Kidney epithelial cell (primary cell): ENCODE measurements around the gene LARGE1. TPM values are rescaled to one million over a fixed set of nuclear protein-coding genes. Genes with fewer than 3 reads are reported as not detected.

Source experiments
- DNase-seq: peaks from one replicate; pipeline ENCODE4 v3.0.0-alpha.2; 2010; ENCODE audit warnings: low read depth
- H3K27me3 ChIP-seq: 2 replicates; pipeline ENCODE4 v1.6.0; 2011; ENCODE audit warnings: low read length; ENCODE audit not compliant: control insufficient read depth, insufficient read depth
- H3K36me3 ChIP-seq: 2 replicates; pipeline ENCODE4 v1.5.1; 2011; ENCODE audit warnings: low read length; ENCODE audit not compliant: control insufficient read depth, insufficient read depth
- H3K4me3 ChIP-seq: 2 replicates; pipeline ENCODE4 v1.5.1; 2011; ENCODE audit warnings: low read depth, mild to moderate bottlenecking, control low read depth, low read length
- total RNA-seq: library from RNA; depleted of rRNA; stranded (reverse); fragments of >200 nt; gene quantifications from 2 replicates; pipeline ENCODE4 v1.2.3, GENCODE V29; 2015
- TF ChIP-seq, protein P1 (sequence below): IDR thresholded peaks from 2 replicates; pipeline ENCODE4 v1.5.1; 2011; ENCODE audit warnings: mild to moderate bottlenecking, moderate library complexity, low read length, control low read depth, inconsistent platforms; ENCODE audit not compliant: insufficient read depth, poor library complexity, severe bottlenecking

LARGE1 gene
- total RNA-seq, 1 donor from 2014 or later, result 17.8 TPM

DNA sequence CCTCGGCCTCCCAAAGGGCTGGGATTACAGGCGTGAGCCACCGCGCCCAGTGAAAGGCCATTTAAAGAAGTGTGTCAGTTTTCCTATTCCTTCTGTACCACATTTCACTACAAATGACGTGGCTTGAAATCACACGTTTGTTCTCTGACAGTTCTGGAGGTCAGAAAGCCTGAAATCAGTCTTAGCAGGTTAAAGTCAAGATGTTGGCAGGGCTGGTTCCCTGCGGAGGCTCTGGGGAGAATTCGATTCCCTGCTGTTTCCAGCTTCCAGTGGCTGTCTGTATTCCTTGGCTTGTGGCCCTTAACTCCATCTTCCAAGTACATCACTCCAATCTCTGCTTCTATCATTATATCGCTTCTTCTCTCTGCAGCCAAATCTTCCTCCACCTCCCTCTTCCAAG, 383.2 kb downstream of the LARGE1 start:
- no peaks in the 10 kb centered on the region for H3K36me3 ChIP-seq
- DNase-seq, result no peak
- no peaks in the 10 kb centered on the region for H3K27me3 ChIP-seq
- no peak overlapping the region for H3K4me3 ChIP-seq
- TF ChIP-seq, protein P1, sequence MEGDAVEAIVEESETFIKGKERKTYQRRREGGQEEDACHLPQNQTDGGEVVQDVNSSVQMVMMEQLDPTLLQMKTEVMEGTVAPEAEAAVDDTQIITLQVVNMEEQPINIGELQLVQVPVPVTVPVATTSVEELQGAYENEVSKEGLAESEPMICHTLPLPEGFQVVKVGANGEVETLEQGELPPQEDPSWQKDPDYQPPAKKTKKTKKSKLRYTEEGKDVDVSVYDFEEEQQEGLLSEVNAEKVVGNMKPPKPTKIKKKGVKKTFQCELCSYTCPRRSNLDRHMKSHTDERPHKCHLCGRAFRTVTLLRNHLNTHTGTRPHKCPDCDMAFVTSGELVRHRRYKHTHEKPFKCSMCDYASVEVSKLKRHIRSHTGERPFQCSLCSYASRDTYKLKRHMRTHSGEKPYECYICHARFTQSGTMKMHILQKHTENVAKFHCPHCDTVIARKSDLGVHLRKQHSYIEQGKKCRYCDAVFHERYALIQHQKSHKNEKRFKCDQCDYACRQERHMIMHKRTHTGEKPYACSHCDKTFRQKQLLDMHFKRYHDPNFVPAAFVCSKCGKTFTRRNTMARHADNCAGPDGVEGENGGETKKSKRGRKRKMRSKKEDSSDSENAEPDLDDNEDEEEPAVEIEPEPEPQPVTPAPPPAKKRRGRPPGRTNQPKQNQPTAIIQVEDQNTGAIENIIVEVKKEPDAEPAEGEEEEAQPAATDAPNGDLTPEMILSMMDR, result no peak

DNA sequence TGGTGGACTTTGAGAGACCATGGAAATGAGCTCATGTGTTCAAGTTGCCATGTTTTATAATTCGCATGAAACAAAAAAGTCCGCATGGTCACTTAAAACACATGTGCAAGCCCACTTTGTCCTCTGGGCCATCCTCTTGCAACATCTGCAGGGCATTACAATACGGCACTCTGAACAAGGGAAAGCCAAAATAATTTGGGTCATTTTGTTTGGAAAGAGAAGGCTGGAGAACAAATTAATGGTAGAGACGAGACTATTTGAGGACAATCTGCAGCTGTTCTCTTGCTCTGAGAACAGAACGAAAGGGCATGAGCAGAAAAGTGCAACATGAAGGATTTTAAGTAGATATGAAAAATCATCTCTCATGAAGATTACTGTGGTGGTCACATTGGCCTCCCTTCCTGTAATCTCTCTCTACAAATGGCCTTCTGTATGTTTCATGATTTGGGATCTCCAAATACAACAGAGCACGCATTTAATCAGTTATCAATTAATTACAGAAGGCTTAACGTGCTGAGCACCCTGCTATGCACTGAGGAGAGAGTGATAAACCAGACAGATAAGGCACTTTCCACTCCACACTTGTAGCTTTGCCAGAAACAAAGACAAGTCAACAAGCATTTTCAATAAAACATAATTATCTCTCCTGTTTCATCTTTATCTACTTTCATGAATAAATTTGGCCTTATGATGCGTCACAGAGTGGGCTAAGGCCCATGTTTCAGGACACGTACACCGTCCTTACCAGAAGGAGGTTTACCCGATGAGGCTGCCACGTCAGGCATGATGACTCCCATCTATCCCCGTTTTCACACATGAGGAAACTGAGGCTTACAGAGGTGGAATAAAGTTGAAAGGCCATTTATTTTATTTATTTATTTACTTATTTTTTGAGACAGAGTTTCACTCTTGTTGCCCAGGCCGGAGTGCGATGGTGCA, 384.1 kb downstream of the LARGE1 start:
- TF ChIP-seq, protein P1, result no peak
- no peaks in the 10 kb centered on the region for H3K36me3 ChIP-seq
- DNase-seq, result no peak

DNA sequence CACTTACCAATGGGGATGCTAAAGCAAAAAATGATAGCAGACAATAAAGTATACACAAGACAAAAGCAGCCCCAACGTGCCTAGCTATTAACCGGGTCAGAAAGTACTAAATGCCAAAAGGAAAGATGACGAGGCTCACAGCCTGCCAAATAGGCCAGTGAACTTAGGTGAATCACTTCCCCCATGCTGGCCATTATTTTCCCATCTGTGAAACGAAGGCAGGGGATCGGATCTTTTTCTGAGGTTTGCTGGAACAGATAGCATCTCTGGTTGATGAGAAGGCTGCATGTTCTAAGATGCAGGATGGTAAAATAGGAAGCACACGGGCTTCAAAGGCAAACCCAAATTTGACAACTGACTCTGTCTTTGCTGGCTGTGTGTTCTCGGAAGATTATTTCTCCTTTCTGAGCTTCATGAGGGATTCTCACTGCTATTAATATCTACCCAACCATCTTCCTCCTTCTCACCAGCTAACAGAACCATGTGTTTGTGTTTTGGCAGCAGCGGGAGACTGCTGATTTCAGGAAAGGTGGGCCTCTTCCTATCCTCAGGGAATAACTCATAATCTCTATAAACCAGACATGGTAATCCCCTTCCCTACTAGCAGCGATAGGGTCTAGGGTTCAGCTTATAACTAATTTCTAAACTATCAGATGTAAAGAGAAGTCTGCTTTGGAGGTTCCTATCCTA, 390.7 kb downstream of the LARGE1 start:
- Histone ChIP-seq H3K4me3 (no peak overlapping the region), H3K36me3 (no peaks in the 10 kb centered on the region), H3K27me3 (no peaks in the 10 kb centered on the region)
- TF ChIP-seq, protein P1, result no peak
- DNase-seq, result no peak

More for the DNA sequence above, 384.1 kb downstream of the LARGE1 start:
- Histone ChIP-seq H3K27me3 (no peaks in the 10 kb centered on the region), H3K4me3 (no peak overlapping the region)

DNA sequence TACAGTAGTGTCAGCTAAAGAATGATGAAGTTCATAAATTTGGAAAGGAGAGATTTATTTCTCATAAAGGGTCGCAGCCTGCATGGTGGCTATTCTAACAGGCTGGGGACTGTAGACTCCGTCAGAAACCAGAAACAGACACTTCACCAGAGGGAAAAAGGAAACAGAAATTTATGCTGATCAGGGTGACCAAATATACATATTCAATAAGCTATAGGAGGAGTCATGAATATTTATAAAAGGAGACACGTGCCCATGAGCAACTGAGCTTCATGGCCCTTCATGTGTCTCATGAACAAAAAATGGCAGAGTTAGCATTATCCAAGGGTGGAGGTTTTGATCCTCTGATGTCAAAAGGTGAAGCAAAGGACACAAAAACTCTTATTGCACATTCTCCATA, 392.1 kb downstream of the LARGE1 start:
- DNase-seq, result no peak
- TF ChIP-seq, protein P1, result no peak
- no peaks in the 10 kb centered on the region for H3K36me3 ChIP-seq

DNA sequence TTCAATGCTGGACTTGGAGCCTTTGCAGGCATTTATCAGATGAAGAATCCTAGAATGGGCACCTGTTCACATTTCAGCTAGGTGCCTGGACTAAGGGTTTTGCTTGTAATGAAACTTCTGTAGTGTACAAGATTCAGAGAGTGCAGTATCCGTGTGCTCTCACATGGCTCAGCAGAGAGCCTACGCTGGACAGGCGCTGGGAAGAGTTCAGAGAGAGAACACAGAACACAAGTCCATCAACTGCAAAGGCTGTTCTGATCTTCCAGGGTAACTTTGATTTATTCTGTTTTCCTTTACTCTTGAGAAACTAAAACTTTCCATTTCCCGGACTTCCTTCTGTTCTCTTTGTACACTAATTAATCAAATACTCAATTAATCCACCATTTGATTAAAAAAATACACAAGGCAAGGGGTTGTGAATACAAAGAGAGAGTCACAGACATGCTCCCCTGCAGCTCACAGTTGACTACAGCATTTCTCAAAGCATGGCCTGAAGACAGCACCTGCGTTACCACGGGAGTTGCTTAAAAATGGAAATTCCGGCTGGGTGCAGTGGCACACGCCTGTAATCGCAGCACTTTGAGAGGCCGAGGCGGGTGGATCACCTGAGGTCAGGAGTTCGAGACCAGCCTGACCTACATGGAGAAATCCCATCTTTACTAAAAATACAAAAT, 393.7 kb downstream of the LARGE1 start:
- Histone ChIP-seq H3K36me3 (no peaks in the 10 kb centered on the region), H3K4me3 (no peak overlapping the region), H3K27me3 (no peaks in the 10 kb centered on the region)
- TF ChIP-seq, protein P1, result no peak
- DNase-seq, result no peak

More for the DNA sequence above, 392.1 kb downstream of the LARGE1 start:
- no peaks in the 10 kb centered on the region for H3K27me3 ChIP-seq
- no peak overlapping the region for H3K4me3 ChIP-seq
